IPS-15b (cell line): ENCODE results near the gene AHRR.

ENCODE experiments used
- H3K27me3 ChIP-seq: one replicate; pipeline ENCODE4 v1.6.1; 2013; ENCODE audit warnings: low read length; ENCODE audit not compliant: control insufficient read depth, insufficient read depth
- H3K36me3 ChIP-seq: one replicate; pipeline ENCODE4 v1.6.1; 2013; ENCODE audit warnings: low read length; ENCODE audit not compliant: control insufficient read depth, insufficient read depth
- H3K4me1 ChIP-seq: one replicate; pipeline ENCODE4 v1.6.1; 2013; ENCODE audit warnings: mild to moderate bottlenecking, low read length; ENCODE audit not compliant: control insufficient read depth, insufficient read depth
- H3K4me3 ChIP-seq: one replicate; pipeline ENCODE4 v1.5.1; 2013; ENCODE audit warnings: low read depth, low read length
- H3K9ac ChIP-seq: one replicate; pipeline ENCODE4 v1.6.1; 2013; ENCODE audit warnings: low read depth, mild to moderate bottlenecking, low read length
- H3K9me3 ChIP-seq: one replicate; pipeline ENCODE4 v1.6.1; 2013; ENCODE audit warnings: mild to moderate bottlenecking, low read length; ENCODE audit not compliant: control insufficient read depth, insufficient read depth

The AHRR gene

GRCh38 chr5:343461-344401 lies 22.2 kb downstream of the AHRR start:
- peaks cover 2% of the 10 kb centered on the region for H3K36me3 ChIP-seq
- no peaks in the 10 kb centered on the region for H3K9me3 ChIP-seq
- peaks cover 14% of the 10 kb centered on the region for H3K27me3 ChIP-seq
- H3K9ac ChIP-seq: no peak overlapping the region
- peak overlapping the region; percentile 39 for H3K4me3 ChIP-seq
- no peaks in the 10 kb centered on the region for H3K4me1 ChIP-seq

GRCh38 chr5:344668-345067 lies 23.2 kb downstream of the AHRR start:
- Histone ChIP-seq H3K9me3 (no peaks in the 10 kb centered on the region), H3K4me1 (no peaks in the 10 kb centered on the region), H3K9ac (no peak overlapping the region), H3K36me3 (peaks cover 2% of the 10 kb centered on the region), H3K27me3 (peaks cover 14% of the 10 kb centered on the region), H3K4me3 (no peak overlapping the region)

- Histone ChIP-seq H3K9me3 (no peaks in the 10 kb centered on the region), H3K36me3 (peaks cover 2% of the 10 kb centered on the region), H3K9ac (no peak overlapping the region), H3K27me3 (peaks cover 14% of the 10 kb centered on the region), H3K4me3 (no peak overlapping the region), H3K4me1 (peaks cover 2% of the 10 kb centered on the region)
These were observed 24.1 kb downstream of the AHRR start for GRCh38 chr5:345404-346195.

DNA sequence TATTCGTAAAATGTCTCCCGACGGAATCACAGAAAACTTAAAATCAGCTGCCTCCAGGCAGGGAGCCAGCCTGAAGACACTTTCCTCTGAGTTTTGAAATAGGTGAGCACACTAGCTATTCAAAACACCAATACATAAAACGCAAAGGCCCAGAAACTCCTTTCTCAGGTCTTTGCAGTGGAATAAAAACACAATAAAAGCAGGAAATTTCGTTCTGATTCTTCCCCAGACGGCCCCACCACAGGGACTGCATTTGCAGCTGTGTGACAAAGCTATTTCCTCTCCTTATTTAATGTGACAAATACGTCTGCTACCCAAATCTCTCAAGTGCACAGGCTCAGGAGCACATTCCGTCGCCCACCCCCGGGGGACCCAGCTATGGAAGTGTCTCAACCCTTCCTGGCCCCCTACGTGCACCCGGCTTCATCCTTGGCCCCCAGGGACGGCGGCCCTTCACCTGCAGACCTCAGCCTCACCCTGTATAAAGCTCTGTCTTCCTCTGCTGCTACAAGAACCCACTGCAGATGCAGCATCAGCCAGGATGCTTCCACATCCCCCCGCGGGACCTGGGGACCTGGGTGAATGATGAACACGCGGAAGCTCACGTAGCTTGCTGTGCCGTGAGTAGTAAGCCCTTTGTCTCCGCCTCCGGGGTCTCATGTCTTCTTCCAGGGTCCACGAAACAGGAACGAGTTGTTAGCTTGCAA lies 24.9 kb downstream of the AHRR start:
- Histone ChIP-seq H3K9ac (no peak overlapping the region), H3K4me1 (peaks cover 2% of the 10 kb centered on the region), H3K36me3 (peaks cover 2% of the 10 kb centered on the region), H3K4me3 (no peak overlapping the region), H3K9me3 (no peaks in the 10 kb centered on the region), H3K27me3 (peaks cover 14% of the 10 kb centered on the region)

GRCh38 chr5:347712-348284 lies 26.3 kb downstream of the AHRR start:
- peaks cover 2% of the 10 kb centered on the region for H3K36me3 ChIP-seq
- no peak overlapping the region for H3K9ac ChIP-seq

GRCh38 chr5:348726-349125 lies 27.2 kb downstream of the AHRR start:
- Histone ChIP-seq H3K9ac (no peak overlapping the region), H3K4me3 (no peak overlapping the region), H3K9me3 (no peaks in the 10 kb centered on the region), H3K4me1 (peaks cover 2% of the 10 kb centered on the region), H3K36me3 (peaks cover 2% of the 10 kb centered on the region), H3K27me3 (no peaks in the 10 kb centered on the region)

More at GRCh38 chr5:347712-348284, 26.3 kb downstream of the AHRR start:
- no peaks in the 10 kb centered on the region for H3K9me3 ChIP-seq
- H3K27me3 ChIP-seq: peaks cover 6% of the 10 kb centered on the region
- peaks cover 2% of the 10 kb centered on the region for H3K4me1 ChIP-seq
- no peak overlapping the region for H3K4me3 ChIP-seq

- Histone ChIP-seq H3K9ac (no peak overlapping the region), H3K9me3 (no peaks in the 10 kb centered on the region), H3K36me3 (peaks cover 2% of the 10 kb centered on the region), H3K27me3 (no peaks in the 10 kb centered on the region), H3K4me3 (no peak overlapping the region), H3K4me1 (peaks cover 2% of the 10 kb centered on the region)
These were observed 28.8 kb downstream of the AHRR start for GRCh38 chr5:350355-350754.

DNA sequence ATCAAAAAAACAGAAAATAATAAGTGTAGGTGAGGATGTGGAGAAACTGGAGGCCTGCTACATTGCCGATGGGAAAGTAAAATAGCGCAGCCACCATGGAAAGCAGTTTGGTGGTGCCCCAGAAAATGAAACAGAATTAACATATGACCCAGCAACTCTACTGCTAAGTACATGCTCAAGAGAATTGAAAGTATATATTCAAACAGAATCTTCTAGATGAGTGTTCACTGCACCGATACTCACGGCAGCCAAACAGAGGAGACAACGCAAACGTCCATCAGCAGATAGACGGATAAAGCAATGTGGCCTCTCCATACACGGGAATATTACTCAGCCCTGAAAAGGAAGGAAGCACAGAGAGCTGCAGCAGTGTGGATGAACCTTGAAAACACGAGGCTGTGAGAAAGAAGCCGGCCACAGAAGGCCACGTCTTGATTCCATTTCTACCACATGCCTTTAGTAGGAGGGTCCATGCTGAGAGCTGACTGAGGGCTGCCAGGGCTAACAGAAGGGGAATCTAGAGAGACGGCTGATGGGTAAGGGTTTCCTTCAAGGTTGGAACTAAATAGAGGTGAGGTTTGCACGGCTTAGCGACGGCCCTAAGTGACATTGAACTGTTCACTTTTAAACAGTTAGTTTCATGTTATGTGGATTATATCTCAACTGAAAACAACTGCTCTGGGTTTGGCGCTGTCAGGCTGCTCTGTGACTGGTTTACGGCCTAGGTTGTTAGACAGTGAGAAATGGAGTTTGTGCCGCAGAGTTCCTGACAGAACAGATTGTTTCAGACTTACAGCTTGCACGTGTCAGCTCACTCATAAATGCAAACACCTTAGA lies 29.8 kb downstream of the AHRR start:
- Histone ChIP-seq H3K9me3 (no peaks in the 10 kb centered on the region), H3K4me3 (no peak overlapping the region), H3K36me3 (peaks cover 2% of the 10 kb centered on the region), H3K4me1 (peaks cover 2% of the 10 kb centered on the region), H3K27me3 (no peaks in the 10 kb centered on the region), H3K9ac (no peak overlapping the region)

GRCh38 chr5:351921-352245 lies 30.4 kb downstream of the AHRR start:
- H3K27me3 ChIP-seq: no peaks in the 10 kb centered on the region
- H3K9me3 ChIP-seq: no peaks in the 10 kb centered on the region
- no peak overlapping the region for H3K4me3 ChIP-seq
- H3K9ac ChIP-seq: no peak overlapping the region
- H3K4me1 ChIP-seq: peaks cover 2% of the 10 kb centered on the region
- H3K36me3 ChIP-seq: peaks cover 2% of the 10 kb centered on the region

DNA sequence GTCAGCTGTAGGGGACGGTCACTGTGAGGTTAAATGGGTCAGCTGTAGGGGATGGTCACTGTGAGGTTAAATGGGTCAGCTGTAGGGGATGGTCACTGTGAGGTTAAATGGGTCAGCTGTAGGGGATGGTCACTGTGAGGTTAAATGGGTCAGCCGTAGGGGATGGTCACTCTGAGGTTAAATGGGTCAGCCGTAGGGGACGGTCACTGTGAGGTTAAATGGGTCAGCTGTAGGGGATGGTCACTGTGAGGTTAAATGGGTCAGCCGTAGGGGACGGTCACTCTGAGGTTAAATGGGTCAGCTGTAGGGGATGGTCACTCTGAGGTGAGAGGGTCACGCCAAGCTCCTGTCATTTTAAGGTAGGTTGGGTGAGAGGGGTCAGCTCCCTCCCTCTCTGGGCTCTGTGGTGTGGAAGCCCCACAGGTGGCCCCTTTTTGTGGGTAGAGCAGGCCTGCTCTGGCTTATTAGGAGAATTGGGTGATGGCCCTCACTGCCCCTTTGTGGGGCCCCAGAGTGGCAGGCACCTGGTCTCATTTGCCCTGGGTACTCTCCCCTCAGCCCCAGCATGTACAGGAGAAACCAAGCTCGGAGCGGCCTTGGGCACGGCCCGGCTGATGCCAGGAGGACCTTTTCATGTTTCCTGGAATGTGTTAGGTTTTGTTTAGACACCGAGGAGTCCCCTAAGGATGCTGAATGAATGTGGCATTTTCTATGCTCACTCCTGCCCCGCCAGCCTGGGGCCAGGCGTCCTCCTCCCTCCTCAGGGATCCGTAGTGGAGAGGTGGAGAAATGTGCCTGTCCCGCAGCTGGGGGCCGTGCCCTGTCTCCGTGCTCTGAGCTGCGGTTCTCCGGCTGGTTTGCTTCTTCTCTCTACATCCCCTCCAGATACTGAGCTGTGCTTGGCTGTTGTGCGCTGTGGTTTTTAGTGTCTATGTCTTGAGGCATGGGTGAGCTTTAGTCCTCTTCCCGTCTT lies 31.4 kb downstream of the AHRR start:
- Histone ChIP-seq H3K4me3 (no peak overlapping the region), H3K36me3 (no peaks in the 10 kb centered on the region), H3K4me1 (peaks cover 2% of the 10 kb centered on the region), H3K9me3 (no peaks in the 10 kb centered on the region), H3K9ac (no peak overlapping the region), H3K27me3 (no peaks in the 10 kb centered on the region)
